GM12891 (cell line): ENCODE measurements around the gene MEI4.

Source experiments
- POLR2A ChIP-seq: IDR thresholded peaks from 2 replicates; pipeline ENCODE4 v1.6.1; 2011; ENCODE audit warnings: low read depth, low read length, control low read depth
- POLR2AphosphoS5 ChIP-seq: IDR thresholded peaks from 2 replicates; pipeline ENCODE4 v1.6.1; 2011; ENCODE audit warnings: low read depth, low read length, control low read depth

DNA sequence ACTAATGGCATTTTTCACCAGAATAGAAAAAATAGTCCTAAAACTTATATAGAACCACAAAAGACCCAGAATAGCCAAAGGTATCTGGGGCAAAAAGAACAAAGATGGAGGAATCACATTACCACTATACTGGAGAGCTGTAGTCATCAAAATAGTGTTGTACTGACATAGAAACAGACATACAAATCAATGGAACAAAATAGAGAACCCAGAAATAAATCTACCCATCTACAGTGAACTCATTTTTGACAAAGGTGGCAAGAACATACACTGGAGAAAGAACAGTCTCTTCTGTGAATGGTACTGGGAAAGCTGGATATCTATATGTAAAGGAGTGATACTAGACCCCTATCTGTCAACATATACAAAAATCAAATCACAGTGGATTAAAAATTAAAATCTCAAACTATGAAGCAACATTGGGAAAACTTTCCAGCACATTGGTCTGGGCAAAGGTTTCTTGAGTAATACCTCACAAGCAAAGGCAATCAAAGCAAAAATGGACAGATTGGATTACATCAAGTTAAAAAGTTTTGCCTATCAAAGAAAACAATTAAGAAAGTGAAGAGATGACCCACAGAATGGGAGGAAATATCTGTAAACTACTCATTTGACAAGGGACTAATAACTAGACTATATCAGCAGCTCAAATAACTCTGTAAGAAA lies 120.5 kb downstream of the MEI4 start:
- TF ChIP-seq POLR2A: no peak
- no peak for TF ChIP-seq POLR2AphosphoS5
